Stimulated activated CD4-positive, alpha-beta T cell treated with anti-CD3 and anti-CD28 coated beads, Interleukin-1b, Interleukin-23, amount 100 ng/mL, for 4 hours (primary cell): ENCODE data around the gene ROBO1.

Source experiments
- DNase-seq, 2 donors: peaks; one replicate each; pipeline ENCODE4 v3.0.0-alpha.2; 2020; ENCODE audit warnings: low read depth in 2 of 2

The ROBO1 gene

GRCh38 chr3:78633626-78634025 lies 1134.2 kb downstream of the ROBO1 start:
- no peak for DNase-seq

DNA sequence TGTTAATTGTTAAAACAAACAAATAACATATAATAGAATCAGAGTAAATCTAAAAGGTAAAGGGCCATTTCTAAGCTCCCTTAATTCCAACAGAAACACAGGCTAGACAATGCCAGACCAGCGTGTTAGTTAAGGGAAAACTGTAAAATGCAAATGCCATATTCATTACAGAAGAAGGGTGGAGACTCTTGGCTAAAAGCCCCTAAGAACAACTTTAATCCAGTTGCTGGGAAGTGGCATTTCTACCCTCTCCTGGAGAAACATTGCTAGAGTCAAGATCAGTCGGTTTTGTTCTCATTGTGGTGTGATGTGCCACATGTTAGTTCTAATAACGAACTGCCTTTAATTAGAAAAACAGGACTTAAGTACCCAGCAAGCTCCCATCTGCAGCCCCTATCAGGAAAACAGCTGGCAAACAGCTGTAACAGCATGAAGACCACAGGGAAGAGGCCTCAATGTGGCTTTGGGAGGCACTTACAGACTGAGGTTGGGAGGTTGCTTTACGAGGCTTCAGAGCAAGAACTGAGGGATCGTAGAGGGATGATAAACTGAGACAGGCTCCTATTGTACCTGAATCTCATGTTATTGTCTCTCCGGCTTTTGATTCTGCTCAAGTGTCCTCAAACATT lies 1134.8 kb downstream of the ROBO1 start:
- no peak for DNase-seq

GRCh38 chr3:78629544-78629943 lies 1138.3 kb downstream of the ROBO1 start:
- DNase-seq: no peak

DNA sequence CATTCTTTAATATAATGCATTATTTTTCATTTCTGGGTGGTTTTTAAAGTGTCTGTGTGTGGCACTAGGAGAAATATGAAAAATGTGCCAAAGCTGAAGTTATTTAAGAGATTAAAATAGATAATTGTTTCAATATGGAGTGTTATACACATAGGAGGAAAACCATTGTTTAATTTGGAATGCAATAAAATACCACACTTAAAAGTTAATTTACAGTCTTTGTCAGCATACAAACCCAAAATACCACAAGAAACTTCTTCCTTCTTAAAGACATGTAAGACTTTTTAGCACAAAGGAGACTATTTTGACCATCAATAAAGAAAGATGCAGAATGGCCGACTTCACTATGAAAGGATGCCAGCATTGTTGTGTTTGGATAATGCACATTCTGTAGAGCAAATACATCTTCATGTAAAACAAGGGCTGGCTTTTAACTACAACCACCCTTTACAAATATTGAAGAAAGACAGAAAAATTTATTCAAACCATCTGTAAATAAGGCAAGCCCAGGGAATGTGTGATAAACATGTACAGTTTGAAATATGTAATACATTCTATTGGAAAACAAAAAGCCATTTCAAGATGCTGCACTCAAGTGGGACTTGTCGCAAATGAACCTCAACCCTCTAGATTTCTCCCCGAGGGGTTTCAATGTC lies 1146.6 kb downstream of the ROBO1 start:
- no peak for DNase-seq

DNA sequence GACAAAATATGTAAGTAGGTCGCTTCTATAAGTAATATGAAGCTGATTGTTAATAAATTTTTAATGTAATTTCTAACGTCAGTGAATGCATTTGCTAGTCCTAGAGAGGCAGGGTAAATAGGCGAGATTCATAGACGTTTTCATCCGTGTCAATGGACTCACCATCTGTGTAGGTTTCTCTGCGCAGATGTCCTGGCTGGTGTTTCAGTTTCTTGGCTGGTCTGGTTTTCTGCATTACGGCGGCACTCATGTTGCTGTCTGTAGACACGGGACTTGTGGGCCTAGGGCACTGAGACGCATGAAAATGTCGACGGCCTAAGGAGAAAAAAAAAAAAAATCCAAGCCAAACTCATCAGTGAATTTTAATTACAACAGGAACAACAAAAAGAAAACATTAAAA lies 1153.3 kb downstream of the ROBO1 start:
- no peak for DNase-seq

DNA sequence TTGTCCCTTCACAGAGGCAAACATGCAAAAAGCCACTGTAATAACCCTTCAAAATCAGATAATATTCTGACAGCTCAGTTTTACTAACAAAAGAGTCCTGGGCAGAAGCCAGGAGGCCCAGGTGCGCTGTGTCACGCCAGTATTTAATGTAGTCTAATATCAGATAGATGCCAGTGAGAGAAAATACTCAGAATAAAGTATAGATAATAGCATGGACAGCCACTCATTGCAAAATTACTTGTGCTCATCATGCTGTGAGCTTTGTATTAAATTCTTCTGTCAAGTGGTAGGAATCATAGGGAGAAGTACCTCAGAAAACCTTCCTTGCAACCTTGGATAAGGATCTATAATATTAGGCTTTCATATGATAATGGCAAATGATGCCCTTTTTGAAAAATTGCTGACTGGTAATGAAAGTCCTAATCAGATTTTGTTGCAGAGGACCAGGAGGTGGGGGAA lies 1154.3 kb downstream of the ROBO1 start:
- no peak for DNase-seq

GRCh38 chr3:78611278-78611677 lies 1156.5 kb downstream of the ROBO1 start:
- no peak for DNase-seq

DNA sequence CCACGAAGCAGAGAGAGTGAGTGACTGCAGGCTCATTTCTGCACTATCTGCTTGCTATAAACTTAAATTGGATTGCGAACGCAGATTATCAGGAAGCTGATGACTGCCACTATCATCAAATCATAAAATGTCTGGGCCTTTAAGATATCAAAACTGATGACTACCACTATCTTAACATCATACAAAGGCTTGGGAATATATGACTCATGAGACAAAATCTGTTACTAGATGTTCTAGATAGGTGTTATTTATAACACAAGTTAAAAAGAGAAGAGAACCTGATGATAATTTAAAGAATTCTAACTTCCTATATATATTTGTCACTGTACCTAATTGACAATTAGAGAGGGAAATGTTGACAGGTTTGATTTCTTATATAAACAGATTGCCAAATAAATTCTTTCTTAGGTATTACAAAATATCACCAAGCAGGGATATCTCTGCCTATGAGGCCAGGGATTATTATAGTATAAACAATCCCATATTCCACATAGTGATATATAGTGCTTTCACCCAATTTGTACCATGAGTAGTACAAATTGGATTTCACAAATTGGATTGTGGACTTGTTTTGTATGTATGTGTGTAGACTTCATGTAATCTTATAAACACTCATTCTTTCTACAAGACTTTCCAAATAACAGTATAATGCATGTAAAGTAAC lies 1157.2 kb downstream of the ROBO1 start:
- DNase-seq: no peak

- no peak for DNase-seq
Observed at GRCh38 chr3:78606756-78607155, 1161.0 kb downstream of the ROBO1 start.

DNA sequence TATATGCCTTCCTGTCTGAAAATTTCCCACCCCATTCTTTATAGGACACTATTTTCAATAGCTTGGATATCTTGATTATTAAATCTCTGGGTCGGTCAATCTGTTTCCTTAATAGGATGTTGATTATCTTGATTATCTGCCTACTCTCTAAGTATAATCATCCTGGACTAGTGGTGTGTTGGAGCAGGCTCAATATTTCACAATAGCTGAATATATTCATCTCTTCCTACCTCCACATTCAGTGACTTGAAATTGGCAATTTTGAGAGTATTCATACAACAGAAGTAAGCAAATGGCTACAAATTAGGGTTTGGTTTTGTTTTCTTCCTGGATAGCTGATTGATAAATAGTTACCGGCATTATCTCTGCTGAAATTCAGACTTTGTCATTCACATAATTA lies 1162.6 kb downstream of the ROBO1 start:
- no peak for DNase-seq

GRCh38 chr3:78604341-78604740 lies 1163.5 kb downstream of the ROBO1 start:
- no peak for DNase-seq

- DNase-seq: no peak
Observed at GRCh38 chr3:78601249-78601648, 1166.5 kb downstream of the ROBO1 start.

DNA sequence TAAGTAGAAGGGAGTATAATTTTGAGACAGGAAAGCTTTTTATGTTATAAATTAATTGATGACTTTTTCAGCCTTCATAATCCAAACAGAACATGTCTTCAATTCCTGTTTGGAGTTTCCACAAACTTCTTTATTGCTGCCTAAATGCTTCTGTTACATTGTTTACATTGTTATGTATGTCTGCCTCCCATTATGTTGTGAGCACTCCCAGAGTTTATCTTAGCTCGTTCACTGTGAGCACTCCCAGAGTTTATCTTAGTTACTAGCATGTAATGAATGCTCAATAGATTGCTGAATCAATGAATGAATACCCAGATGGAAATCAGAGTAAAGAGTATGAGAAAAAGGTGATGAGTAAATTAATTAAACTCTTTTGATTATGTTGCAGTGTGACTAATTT lies 1178.0 kb downstream of the ROBO1 start:
- no peak for DNase-seq

DNA sequence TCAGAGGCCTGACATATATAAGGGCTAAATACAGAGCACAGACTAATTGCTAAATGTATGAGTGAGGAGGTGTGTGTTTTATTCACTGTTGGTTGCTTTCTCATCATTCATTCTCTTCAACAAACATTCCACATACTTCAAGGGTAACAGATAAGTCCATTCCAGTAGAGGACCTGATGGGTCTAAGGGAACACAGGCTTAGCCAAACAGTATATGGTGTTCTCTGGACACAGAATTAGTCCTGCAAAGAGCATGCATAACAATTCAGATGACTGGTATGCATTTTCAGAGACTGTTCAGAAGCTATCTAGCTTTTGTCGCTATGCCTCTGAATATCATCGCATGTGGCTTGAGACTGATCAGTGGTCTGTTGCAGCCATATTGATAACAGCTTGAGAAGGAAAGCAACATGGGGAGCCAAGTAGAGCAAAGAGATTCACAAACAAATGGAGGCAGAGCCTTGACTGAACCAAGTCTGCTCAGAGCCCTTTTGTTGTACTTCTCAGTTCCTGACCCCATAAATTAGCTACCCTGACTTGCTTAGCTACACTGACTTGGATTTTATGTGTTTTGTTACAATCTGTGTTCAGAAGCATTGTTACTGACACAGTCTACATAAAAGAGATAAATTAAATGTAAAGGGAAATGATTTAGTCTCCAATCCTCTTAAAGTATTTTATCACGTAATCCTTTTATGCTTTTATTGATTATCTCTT lies 1178.7 kb downstream of the ROBO1 start:
- DNase-seq: no peak

GRCh38 chr3:78580681-78581080 lies 1187.1 kb downstream of the ROBO1 start:
- DNase-seq: no peak

DNA sequence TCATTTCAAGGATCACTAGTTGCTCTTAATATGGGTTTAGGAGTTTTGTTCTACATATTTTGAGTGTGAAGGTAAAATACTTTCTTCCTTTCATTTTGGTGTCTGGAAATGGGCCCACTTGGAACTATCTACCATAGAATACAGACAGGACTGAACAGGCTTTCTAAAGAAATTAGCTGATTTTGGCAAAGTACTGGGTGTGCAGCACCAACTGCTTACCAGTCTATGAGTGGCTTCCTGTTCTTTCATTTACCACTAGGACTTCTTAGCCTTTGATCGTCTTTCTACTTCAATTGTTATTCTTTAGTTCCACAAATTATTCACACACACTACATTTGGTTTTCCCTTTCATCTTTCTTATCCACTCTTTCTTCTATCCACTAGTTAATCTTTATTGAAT lies 1196.3 kb downstream of the ROBO1 start:
- no peak for DNase-seq

DNA sequence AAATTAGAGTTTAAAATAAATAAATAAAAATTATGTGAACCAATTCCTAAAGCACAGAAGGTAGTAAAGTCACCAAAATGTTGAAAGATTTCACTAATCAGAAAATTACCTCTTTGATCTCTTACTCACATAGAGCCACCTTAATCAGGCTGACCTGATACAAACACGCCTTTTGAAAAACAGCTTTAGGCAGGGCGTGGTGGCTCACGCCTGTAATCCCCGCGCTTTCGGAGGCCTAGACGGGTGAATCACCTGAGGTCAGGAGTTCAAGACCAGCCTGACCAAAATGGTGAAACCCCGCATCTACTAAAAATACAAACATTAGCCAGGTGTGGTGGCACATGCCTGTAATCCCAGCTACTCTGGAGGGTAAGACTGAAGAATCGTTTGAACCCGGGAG lies 1197.3 kb downstream of the ROBO1 start:
- DNase-seq: no peak

DNA sequence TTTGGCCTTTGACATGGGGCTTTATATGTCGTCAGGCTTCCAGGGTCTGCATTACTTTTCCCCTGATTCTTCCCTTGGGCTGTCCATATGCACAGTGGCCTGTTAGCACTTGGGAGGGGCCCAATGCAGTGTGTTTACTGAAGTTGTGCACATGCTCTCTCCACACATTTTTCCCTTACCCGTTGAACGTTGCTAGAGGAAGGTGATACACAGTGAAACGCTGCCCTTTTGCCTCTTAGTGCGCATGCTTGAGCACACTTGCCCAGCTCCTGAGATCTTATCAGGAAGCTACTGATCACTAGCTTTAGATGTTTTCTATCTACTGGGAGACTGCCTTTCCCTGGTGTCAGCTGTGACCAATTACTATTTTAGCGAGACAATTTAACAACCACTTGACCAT lies 1198.0 kb downstream of the ROBO1 start:
- DNase-seq: no peak

- no peak for DNase-seq
Observed at GRCh38 chr3:78565712-78566111, 1202.1 kb downstream of the ROBO1 start.

DNA sequence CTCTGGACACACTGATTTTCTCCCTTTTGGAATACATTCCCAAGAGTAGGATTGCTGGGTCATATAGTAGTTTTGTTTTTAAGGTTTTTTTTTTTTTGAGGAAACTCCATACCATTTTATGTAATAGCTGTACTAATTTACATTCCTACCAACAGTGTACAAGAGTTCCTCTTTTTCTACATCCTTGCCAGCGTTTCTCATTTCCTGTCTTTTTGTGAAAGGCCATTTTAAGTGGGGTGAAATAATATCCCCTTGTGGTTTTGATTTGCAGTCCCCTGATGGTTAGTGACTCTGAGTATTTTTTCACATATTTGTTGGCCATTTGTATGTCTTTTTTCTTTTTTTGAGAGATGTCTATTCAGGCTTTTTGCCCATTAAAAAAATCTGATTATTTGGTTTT lies 1205.5 kb downstream of the ROBO1 start:
- DNase-seq: no peak
